K562 (cell line): ENCODE results near the gene CBFA2T2. TPM values are rescaled to one million over a fixed set of nuclear protein-coding genes. Genes with fewer than 3 reads are reported as not detected.

ENCODE experiments used
- ARID1B ChIP-seq: fragments of 450-650 bp; IDR thresholded peaks from 2 replicates; pipeline ENCODE4 v1.6.1; 2016; ENCODE audit warnings: antibody characterized with exemption, mild to moderate bottlenecking, inconsistent platforms
- E2F4 ChIP-seq: sonication (generic); formaldehyde crosslinking; IDR thresholded peaks from 2 replicates; pipeline ENCODE4 v1.8.0; 2022; ENCODE audit warnings: mild to moderate bottlenecking, low read depth, missing genetic modification reagents
- FOXK1 ChIP-seq: sonication (generic); formaldehyde crosslinking; IDR thresholded peaks from 2 replicates; pipeline ENCODE4 v1.8.0; 2022; ENCODE audit warnings: missing genetic modification reagents, mild to moderate bottlenecking, borderline replicate concordance
- MTF1 ChIP-seq: fragments of 250-450 bp; sonication (Bioruptor Pico); IDR thresholded peaks from 2 replicates; pipeline ENCODE4 v1.9.0; 2021; ENCODE audit warnings: moderate library complexity, mild to moderate bottlenecking, inconsistent platforms, borderline replicate concordance
- NR2C2 ChIP-seq, 2 experiments: fragments of 200-800 bp in 1 of 2; sonication (Bioruptor generic) in 1 of 2; sonication (generic) in 1 of 2; formaldehyde crosslinking in 1 of 2; IDR thresholded peaks; 2 replicates each; pipeline versions ENCODE4 v1.6.1 to v1.8.0; 2016 to 2022; ENCODE audit warnings: mild to moderate bottlenecking in 1 of 2, missing compliant biosample characterization in 1 of 2, missing genetic modification characterization in 1 of 2, missing genetic modification reagents in 1 of 2
- POLR3A ChIP-seq: IDR thresholded peaks from 2 replicates; pipeline ENCODE4 v1.6.1; 2011; ENCODE audit warnings: borderline replicate concordance, mild to moderate bottlenecking, moderate library complexity; ENCODE audit not compliant: insufficient read length, insufficient read depth; ENCODE audit errors: extremely low read depth
- THRB ChIP-seq: fragments of 450-650 bp; formaldehyde crosslinking; conservative IDR thresholded peaks from 2 replicates; pipeline ENCODE4 v1.4.0; 2022; ENCODE audit warnings: mild to moderate bottlenecking, missing genetic modification characterization
- ZNF318 ChIP-seq, 2 experiments: fragments of 450-650 bp; IDR thresholded peaks; 2 replicates each; pipeline ENCODE4 v1.6.1; 2016; ENCODE audit warnings: mild to moderate bottlenecking in 2 of 2, borderline replicate concordance in 1 of 2, low read depth in 1 of 2, moderate library complexity in 1 of 2
- polyA plus RNA-seq, 8 experiments: library from polyadenylated mRNA; depleted of rRNA in 4 of 8; stranded (reverse) in 5 of 8; unstranded in 3 of 8; fragments of >200 nt; fragmentation: Nextera tagmentation in 2 of 8; fragmentation: Illumina TruSeq in 1 of 8; extraction: Ambion mirVana in 2 of 8; extraction: Trizol in 1 of 8; gene quantifications; 2 replicates each; pipeline versions ENCODE4 v1.2.1 to v1.2.3, GENCODE V29; 2011 to 2014; ENCODE audit warnings: inconsistent platforms in 1 of 8, missing spikeins in 1 of 8
- total RNA-seq, 7 experiments: library from RNA; depleted of rRNA in 6 of 7; stranded (reverse); fragments of >200 nt in 6 of 7; fragmentation: Illumina TruSeq in 2 of 7; extraction: Trizol in 2 of 7; gene quantifications; 2 replicates each; pipeline versions ENCODE4 v1.2.1 to v1.2.3, GENCODE V29; 2011 to 2021; ENCODE audit warnings: low replicate concordance in 1 of 7

CBFA2T2 gene
- total and polyA plus RNA-seq, 9 of the 15 experiments (the other 6 are each of a cell fraction or from before 2014, with no cell fraction given), result 0.27 to 9.6 (median 5.8) TPM

GRCh38 chr20:33664085-33664761, 174.3 kb downstream of the CBFA2T2 start (continued):
- no peak for TF ChIP-seq FOXK1 (CRISPR knock-in tag)
- TF ChIP-seq THRB (CRISPR knock-in tag), result 0 out of 2 replicates have a peak, but pooled peaks have one; percentile 58
- TF ChIP-seq ZNF318 (IDR thresholded peaks at IDR 0.05; ENCODE audit: borderline replicate concordance in 1 of 2, low read depth in 1 of 2), result no peak
- TF ChIP-seq POLR3A, result no peak
- no peak for TF ChIP-seq MTF1
- TF ChIP-seq E2F4, result no peak
- TF ChIP-seq NR2C2 (CRISPR knock-in tag; IDR thresholded peaks at IDR 0.05), result no peak
- peak; percentile 10; the same call in 1 of the 2 replicates for TF ChIP-seq NR2C2 (tag; IDR thresholded peaks at IDR 0.05)
- no peak for TF ChIP-seq ARID1B
